ENCODE measurements around the gene NEK6.

GRCh38 chr9:124221676-124222075 lies 36.1 kb upstream of the NEK6 start:
- TF ChIP-seq CTCF (IDR thresholded peaks at IDR 0.05; ENCODE audit: low read depth, low read length) (no peak), POLR2A (IDR thresholded peaks at IDR 0.05; ENCODE audit: extremely low read depth, insufficient read length) (no peak), MYC (IDR thresholded peaks at IDR 0.05; ENCODE audit: low read depth, low read length) (no peak)

Measured in NB4 (cell line).